A673 (cell line): ENCODE measurements around the gene STPG3. TPM values are rescaled to one million over a fixed set of nuclear protein-coding genes. Genes with fewer than 3 reads are reported as not detected.
A peak's percentile ranks its signal among the peaks of the same experiment; 100 is the strongest.

Source experiments
- BruUV-seq: library from RNA; stranded (reverse); fragments of 400-500 nt; replicated peaks from 2 replicates; lab custom pipeline; 2021; lab: Mats Ljungman, UMichigan
- CTCF ChIA-PET: fragments of 300-600 bp; sonication (Branson Sonifier 250); formaldehyde crosslinking; loops from one replicate; lab custom pipeline; 2022; ENCODE audit warnings: antibody characterized with exemption; lab: Charles Lee
- POLR2A ChIA-PET: fragments of 300-600 bp; sonication (Branson Sonifier 250); formaldehyde crosslinking; loops from one replicate; lab custom pipeline; 2022; ENCODE audit warnings: antibody characterized with exemption; ENCODE audit not compliant: low non-redundant PET; lab: Charles Lee
- DNase-seq: peaks from one replicate; pipeline ENCODE4 v3.0.0-alpha.2; 2015; ENCODE audit warnings: low spot score
- H3K27ac ChIP-seq: fragments of 200-600 bp; sonication (generic); 2 replicates; pipeline ENCODE4 v1.5.1; 2016; ENCODE audit warnings: mixed run types, low read depth, mild to moderate bottlenecking, mixed read lengths, antibody characterized with exemption, low read length; ENCODE audit not compliant: poor library complexity, severe bottlenecking
- H3K27me3 ChIP-seq: fragments of 200-600 bp; sonication (generic); replicated peaks from 2 replicates; pipeline ENCODE4 v1.6.1; 2017; ENCODE audit warnings: mixed run types, low read depth, mild to moderate bottlenecking, mixed read lengths, antibody characterized with exemption, low read length; ENCODE audit not compliant: insufficient read depth, poor library complexity
- H3K36me3 ChIP-seq: fragments of 200-600 bp; sonication (generic); 2 replicates; pipeline ENCODE4 v1.6.1; 2016; ENCODE audit warnings: mixed run types, mild to moderate bottlenecking, mixed read lengths, antibody characterized with exemption, low read length; ENCODE audit not compliant: insufficient read depth, poor library complexity, severe bottlenecking
- H3K4me1 ChIP-seq: fragments of 200-600 bp; sonication (generic); 2 replicates; pipeline ENCODE4 v1.6.1; 2017; ENCODE audit warnings: mixed run types, mild to moderate bottlenecking, mixed read lengths, antibody characterized with exemption, low read length; ENCODE audit not compliant: insufficient read depth, poor library complexity, severe bottlenecking
- H3K4me3 ChIP-seq: fragments of 200-600 bp; sonication (generic); 2 replicates; pipeline ENCODE4 v1.5.1; 2016; ENCODE audit warnings: low read depth, mixed run types, mild to moderate bottlenecking, mixed read lengths, low read length; ENCODE audit not compliant: poor library complexity, severe bottlenecking
- H3K9me3 ChIP-seq: fragments of 200-600 bp; sonication (generic); 2 replicates; pipeline ENCODE4 v1.6.1; 2016; ENCODE audit warnings: mixed run types, low read depth, mild to moderate bottlenecking, mixed read lengths, antibody characterized with exemption, low read length; ENCODE audit not compliant: poor library complexity, severe bottlenecking
- CTCF ChIP-seq: fragments of 300-800, 200-600 bp; sonication (generic); conservative IDR thresholded peaks from 2 replicates; pipeline ENCODE4 v1.5.1; 2017; ENCODE audit warnings: low read depth, mild to moderate bottlenecking, antibody characterized with exemption, low read length, moderate library complexity, mixed read lengths
- EZH2 ChIP-seq: fragments of 200-600 bp; sonication (generic); IDR thresholded peaks from 2 replicates; pipeline ENCODE4 v1.6.1; 2017; ENCODE audit warnings: borderline replicate concordance, low read depth, mild to moderate bottlenecking, mixed read lengths, antibody characterized with exemption, low read length; ENCODE audit not compliant: poor library complexity, severe bottlenecking
- intact Hi-C: fragments of 100-400 bp; cut with micrococcal nuclease; formaldehyde crosslinking; loops from one replicate; pipeline ENCODE4 v1.10.0; 2022; ENCODE audit not compliant: unreplicated experiment
- total RNA-seq: library from RNA; stranded (reverse); gene quantifications from 2 replicates; pipeline ENCODE4 v1.2.3, GENCODE V29; 2021

The STPG3 gene
- total RNA-seq, 1 experiment from 2014 or later, result not detected

GRCh38 chr9:137218212-137218753 is 32.8 kb upstream of the STPG3 start:
- peaks cover 5% of the 10 kb centered on the region for H3K36me3 ChIP-seq
- CTCF ChIA-PET, result no interaction called here
- no peaks in the 10 kb centered on the region for H3K27me3 ChIP-seq
- POLR2A ChIA-PET, result no interaction called here
- no TSS peak for BruUV-seq
- H3K27ac ChIP-seq, result peak overlapping the region; percentile 13
- DNase-seq, result no peak
- H3K4me3 ChIP-seq, result no peak overlapping the region
- H3K4me1 ChIP-seq, result peaks cover 9% of the 10 kb centered on the region
- intact Hi-C loops, result no loop called here
- TF ChIP-seq EZH2 (no peak), CTCF (no peak)
- no peaks in the 10 kb centered on the region for H3K9me3 ChIP-seq

DNA sequence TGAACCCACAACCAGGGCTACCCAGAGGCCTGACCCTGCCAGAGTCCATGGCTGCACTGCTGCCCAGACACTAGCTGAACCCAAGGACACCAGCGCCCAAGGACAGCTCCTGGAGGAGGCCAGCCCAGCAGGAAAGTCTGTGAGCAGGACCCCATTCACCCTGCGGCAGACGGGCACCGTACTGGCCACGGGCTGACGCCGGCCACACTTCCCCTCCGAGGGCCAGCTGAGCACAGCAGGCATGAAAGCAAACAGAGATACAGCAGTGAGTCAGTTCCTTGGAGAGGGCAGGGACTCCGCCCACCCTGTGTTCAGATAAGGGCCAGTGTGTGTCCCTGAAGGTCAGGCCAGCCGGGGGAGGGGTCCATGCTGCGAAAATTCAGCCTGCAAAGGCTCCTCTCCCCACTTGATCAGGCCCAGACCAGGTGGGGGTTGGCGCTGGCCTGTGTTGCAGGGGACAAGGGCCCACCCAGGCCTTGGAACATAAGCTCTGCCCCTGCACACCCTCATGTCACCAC is 32.3 kb upstream of the STPG3 start:
- peaks cover 9% of the 10 kb centered on the region for H3K4me1 ChIP-seq
- no TSS peak for BruUV-seq
- H3K27ac ChIP-seq, result no peak overlapping the region
- TF ChIP-seq CTCF, result no peak
- TF ChIP-seq EZH2, result no peak
- H3K4me3 ChIP-seq, result no peak overlapping the region
- DNase-seq, result no peak
- H3K36me3 ChIP-seq, result peaks cover 5% of the 10 kb centered on the region
- no peaks in the 10 kb centered on the region for H3K9me3 ChIP-seq
- ChIA-PET CTCF (no interaction called here), POLR2A (no interaction called here)
- no peaks in the 10 kb centered on the region for H3K27me3 ChIP-seq
- intact Hi-C loops, result no loop called here

DNA sequence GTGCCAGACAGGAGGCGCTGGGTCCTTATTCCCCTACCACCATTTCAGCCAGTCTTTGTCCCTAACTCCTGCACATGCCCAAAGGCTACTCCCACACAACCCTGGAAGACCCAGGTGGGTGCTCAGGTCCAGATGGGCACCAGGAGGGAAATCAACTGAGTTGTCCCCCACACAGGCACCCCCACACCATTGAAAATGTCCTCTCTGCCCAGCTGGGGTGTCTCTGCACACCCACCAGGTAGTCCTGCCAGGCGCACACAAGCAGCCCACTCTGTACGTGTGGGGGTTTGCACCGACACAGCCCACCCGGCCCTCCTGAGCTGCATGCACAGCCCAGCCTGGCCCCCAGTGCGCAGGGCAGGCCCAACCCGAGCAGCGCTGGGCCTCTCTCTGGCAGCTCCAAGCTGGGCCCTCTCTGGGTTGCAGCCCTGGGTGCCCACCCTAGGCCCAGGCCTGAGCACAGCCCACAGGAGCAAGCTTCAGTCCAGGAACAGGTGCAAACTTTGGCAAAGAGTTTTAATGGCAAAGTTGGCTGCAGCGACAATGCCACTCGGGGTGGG is 31.2 kb upstream of the STPG3 start:
- ChIA-PET CTCF (no interaction called here), POLR2A (no interaction called here)
- TF ChIP-seq EZH2 (no peak), CTCF (no peak)
- Histone ChIP-seq H3K4me3 (no peak overlapping the region), H3K9me3 (no peaks in the 10 kb centered on the region), H3K36me3 (peaks cover 5% of the 10 kb centered on the region), H3K27me3 (no peaks in the 10 kb centered on the region), H3K27ac (no peak overlapping the region), H3K4me1 (peaks cover 9% of the 10 kb centered on the region)
- intact Hi-C loops, result loop anchor here (5.0 kb wide), 1 partner anchor 428 kb away; the partner anchor contains the start of gene TMEM141
- no peak for DNase-seq
- BruUV-seq, result no TSS peak
